NCI-H2029 treated with DMSO at 0.1 percent for 48 hours (cell line): ENCODE data around the gene TMIE.

Experiments
- DNase-seq: peaks from one replicate; lab custom pipeline; 2025; lab: John Stamatoyannopoulos, UW

Gene TMIE

DNA sequence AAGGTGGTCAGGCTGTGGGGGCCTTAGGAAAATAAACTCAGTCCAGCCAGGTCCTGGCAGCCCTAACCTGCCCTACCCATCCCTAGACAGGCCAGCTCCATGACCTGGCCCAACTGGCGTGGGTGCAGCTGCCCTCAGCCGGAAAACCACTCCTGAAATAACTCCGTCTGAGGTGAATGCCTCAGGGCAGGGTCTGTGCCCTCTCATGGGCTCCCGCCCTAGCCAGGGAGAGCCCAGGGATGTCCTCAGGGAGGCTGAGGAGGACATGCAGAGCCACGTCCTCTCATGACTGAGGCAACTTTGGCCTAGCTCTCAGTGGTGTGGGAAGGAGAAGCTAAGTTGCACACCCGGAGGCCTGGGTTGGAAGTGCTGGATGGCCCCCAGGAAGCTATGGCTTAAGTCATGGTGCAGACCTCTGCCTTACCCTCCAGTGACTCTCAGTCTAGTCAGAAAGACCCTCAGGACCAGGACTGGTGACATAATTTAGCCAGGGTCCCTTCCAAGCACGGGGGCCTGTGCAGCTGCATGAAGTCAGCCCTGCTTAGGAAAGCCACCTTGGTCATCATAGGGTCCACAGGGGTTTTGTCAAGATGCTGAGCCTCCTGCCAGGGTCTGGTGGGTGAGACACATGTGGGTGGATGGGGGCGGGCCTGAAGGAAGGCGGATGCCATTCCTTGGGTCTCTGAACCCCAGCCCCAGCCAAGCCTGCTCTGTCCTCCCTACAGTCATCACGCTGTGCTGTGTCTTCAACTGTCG lies 7.4 kb downstream of the TMIE start:
- no peak for DNase-seq

DNA sequence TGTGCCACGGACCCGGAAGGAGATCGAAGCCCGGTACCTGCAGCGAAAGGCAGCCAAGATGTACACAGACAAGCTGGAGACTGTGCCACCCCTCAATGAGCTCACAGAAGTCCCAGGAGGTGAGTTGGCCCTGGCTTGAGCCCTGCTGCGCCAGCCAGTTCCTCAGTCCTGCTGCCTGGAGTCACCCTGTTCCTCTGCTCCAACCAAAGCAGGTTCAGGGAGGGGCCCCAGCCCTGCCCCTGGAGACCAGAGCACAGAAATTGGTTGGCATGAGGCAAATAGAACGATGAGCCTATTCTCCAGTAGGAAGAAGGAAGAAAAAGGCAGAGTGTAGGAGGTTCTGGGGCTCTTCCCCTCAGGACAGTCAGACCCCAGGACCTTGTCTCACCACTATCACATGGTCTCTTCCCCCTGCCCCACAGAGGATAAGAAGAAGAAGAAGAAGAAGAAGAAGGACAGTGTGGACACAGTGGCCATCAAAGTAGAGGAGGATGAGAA lies 8.0 kb downstream of the TMIE start:
- no peak for DNase-seq

DNA sequence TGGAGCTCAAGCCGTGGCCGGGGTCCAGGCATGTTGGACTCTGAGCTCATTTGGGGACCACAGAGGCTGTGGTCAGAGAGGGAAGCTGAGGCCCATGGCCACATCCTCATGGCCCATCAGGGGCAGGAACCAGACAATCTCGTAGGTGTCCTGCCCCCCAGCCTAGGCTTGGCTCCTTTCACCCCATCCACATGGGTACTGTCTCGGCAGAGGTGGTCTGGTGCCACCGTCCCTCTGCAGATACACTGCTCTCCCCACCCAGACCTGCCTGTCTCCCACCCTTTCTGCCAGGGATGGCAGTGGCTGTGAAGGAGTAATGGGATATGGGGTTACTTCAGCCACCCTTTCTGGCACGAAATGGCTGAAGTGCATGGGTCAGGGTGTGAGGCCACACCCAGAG lies 8.5 kb downstream of the TMIE start:
- DNase-seq: no peak

DNA sequence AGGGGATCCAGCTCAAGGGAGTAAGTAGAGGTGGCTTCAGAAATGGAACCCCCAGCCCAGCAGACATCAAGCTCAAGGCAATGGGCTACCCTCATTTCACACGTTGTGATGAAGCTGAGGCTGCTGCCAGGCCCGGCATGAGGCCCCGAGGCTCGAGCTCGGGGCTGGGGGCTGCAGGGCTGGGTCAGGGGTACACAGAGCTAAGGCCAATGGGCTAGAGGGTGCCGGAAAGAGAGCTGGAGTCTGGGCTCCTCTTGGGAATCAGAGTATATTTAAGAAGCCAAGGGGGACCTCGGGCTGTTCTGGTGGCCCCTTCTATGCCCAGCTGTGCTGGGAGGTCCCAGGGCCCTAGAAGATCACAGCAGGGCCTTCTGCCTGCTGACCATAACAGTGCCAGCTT lies 9.0 kb downstream of the TMIE start:
- DNase-seq: no peak

DNA sequence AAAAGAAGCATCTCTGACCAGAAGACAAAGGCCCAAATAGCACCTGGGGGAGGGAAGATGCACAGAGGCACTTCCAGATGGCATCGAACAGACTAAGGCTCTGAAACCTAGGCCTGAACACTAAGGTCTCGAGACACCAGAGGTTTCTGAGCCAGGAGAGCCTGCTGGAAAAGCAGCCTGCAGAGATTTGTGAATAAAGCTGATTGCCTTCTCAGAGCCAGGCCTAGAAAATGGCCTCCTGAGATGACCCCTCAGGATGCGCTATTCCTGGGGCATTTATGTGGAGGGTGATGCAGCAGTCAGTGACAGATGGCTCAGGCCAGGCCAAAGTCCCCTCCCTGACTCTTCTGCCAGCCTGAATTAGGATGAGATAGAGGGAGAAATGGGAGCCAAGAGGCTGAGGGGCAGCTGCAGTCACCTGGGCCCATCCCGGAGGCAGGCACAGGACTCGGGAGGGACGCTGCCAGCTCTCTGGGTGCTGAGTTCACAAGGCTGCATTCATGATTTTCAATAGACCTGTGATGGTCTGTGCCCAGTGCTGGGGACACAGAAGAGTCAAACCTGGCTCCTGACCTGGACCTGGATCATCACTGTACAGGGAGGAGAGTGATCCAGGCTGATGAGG lies 9.6 kb downstream of the TMIE start:
- no peak for DNase-seq

DNA sequence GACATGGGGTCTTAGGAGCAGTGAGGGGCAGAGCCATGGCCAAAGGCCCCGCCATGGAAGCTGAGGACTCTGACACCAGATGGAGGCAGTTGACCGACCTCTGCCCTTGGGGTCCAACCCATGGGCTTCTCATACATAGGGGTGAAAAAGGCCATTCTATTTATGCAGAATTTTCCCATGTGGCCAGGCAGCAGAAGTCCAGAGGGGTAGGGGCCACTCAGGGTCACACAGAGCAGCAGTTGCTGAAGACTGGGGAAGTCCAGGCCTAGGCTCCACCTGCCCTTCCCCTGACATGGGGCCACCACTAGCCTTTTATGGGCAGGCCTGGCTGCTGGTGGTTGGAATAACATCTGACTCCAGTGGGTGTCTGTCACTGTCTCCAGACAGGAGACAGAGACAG lies 10.1 kb downstream of the TMIE start:
- DNase-seq: no peak

- no peak for DNase-seq
These were observed 10.6 kb downstream of the TMIE start for GRCh38 chr3:46711760-46712159.

DNA sequence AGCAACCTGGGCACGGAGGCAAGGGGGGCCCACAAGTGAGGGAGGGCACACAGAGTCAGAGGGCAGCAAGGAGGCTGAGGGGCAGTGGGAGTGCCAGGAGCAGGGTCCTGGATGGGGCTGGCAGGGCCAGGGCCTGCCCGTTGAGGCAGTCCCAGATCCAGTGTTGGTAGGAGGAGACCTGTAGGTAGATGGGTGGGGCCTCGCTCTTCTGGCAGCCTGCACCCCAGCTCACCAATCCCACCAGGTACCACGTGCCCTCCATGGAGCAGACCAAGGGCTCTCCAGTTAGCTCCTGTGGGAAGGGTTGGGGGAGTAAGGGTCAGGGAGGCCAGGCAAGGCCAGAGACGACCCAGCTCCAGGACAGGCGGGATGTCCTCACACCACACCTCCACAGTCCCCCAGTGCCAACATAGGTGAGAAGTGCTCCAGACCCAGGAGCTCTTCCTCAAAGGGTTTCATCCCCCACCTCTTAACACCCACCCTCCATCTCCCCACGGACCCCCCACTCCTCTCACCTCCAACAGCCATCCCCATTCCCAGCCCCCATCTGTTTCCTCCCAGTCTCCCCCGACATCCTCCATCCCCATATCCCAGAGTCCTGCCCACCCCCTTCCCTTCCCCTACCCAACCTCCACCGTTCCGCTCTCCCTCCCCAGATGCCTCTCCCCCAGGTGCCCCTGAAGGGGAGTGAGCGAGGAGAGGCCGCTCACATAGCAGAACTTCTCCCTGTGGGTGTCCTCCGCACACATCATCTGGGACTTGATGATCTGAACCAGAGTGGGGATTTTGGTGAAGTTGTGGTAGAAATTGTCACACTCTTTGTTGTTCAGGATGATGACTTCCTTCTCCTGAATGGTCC lies 11.2 kb downstream of the TMIE start:
- DNase-seq: no peak

GRCh38 chr3:46713050-46713897 lies 12.1 kb downstream of the TMIE start:
- DNase-seq: no peak

GRCh38 chr3:46713898-46714552 lies 12.8 kb downstream of the TMIE start:
- DNase-seq: no peak

GRCh38 chr3:46714728-46715506 lies 13.7 kb downstream of the TMIE start:
- DNase-seq: no peak

DNA sequence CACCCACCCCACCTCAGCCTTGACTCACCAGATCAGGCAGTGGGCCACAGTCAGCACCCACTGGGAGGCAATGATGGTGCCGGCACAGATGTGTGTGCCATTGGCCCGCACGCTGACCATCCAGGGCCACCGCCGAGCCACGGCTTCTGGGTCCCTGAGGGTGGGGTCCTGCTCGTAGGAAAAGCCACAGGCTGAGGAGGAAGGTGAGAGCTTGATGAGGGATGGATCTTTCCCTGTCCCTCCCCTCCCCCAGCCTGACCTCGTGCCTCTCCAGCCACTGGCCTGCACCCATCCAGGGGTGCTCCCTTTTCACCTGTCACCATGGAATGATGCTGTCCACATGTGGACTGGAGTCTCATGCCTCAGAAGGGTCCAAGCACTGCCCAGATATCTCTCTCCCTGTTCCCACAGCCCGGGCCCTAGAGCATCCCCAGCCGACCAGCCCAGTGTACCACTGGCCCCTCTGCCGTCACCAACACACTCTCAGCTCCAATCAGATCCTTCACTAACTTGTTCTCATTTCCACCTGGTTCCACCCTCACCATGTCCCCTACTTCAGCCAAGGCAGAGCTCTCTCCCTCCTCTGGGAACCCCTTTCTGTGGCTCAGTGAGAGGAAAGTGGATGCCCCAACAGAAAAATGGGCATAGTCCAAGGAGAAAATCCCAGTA lies 14.4 kb downstream of the TMIE start:
- no peak for DNase-seq

DNA sequence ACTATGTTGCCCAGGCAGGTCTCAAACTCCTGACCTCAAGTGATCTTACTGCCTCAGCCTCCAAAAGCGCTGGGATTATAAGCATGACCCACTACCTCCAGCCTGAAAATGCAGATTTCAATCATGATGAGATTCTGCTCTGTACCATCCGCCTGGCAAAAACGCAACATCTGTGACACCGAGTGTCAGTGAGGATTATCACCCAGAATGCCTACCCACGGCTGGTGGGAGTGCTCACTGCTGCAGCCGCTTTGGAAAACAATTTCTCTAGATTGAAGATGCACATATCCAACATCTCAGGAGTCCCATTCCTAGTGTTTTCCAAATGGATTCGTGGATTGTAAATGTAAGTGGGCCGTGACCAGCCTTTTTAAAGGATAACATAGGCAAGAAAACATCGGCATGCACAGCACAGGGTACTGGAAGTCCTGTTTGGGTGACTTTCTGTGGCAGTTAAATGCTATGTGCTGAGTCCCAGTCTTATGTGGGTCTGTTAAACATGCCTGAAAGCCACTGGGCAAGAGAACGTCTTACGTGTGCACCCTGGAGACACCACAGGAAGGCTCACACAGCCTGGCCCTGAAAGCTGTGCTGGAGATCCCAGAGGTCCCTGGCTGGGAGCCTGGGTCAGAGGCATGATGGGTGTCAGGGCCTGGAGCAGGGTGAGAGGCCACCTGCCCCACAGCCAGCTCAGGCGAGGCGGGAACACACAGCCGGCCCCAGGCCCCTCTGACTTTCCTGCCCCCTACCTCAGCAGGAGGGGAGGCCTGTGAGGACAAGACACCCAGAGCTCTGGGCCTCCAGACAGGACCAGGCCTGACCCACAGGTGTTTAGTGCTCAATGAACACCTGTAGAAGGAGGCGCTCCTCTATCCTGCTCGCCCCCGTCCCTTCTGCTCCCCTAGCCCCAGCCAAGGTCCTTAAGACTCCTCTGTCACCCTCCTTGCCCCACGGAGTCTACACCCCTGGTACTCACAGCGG lies 15.6 kb downstream of the TMIE start:
- DNase-seq: no peak

GRCh38 chr3:46717447-46718231 lies 16.4 kb downstream of the TMIE start, which contains the start of gene PRSS50:
PRSS50 (minus strand) TSS chr3:46717869; CDS start chr3:46717824, 45 bp downstream.
- DNase-seq: no peak

DNA sequence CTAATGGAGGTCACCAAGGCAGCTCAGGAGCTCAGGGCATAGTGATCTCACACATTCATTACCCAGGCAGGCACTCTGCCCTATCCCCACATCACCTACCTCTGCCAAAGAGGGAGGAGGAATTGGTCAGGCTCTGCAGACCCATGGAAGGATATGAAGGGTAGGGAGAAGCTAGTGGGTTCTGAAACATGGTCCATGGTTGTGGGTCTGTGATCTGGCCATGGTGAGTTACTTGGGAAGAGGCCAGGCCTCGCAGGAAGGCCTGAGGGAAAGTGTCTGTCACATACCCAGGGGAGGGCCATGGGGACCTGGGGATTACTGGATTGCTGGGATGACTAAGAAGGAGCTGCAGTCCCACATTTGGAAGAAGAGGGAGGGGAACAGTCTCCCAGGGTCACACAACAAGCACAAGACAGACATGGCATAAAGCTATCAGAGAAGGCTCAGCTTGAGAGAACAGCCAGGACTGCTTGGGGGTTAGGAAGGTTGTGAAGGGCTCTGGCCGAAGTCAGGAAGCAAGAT lies 17.9 kb downstream of the TMIE start:
- DNase-seq: no peak

DNA sequence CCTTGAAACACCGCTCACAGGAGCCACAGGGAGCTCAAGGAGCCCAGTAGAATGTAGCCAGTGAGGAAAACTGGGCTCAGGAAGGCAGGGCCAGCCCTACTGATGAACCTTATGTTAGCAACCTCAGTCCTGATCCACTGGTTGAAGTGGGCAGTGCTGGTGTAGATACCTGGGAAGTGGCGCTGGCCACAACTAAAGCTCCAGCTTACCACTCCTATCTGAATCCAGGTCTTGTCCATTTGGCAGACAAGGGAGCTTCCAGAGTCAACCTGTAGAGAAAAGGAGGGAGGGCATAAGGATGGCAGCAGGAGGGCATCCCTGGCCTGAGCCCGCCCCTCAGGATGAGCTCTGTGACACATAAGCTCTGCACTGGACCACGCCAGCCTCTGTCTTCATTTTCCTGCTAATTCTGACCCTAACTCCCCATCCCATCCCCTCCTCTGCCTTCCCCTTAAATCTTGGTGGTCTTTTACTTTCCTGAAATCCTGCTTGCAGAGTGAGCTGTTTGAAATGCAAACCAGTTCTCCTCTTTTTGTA lies 18.6 kb downstream of the TMIE start:
- no peak for DNase-seq

GRCh38 chr3:46721009-46721408 lies 19.8 kb downstream of the TMIE start:
- no peak for DNase-seq
